ENCODE data around the gene C1orf226. TPM values are rescaled to one million over a fixed set of nuclear protein-coding genes. Genes with fewer than 3 reads are reported as not detected.
A peak's percentile ranks its signal among the peaks of the same experiment; 100 is the strongest.

C1orf226 gene
- total and polyA plus RNA-seq, 2 experiments from 2014 or later = 5.1 to 10.0 TPM

DNA sequence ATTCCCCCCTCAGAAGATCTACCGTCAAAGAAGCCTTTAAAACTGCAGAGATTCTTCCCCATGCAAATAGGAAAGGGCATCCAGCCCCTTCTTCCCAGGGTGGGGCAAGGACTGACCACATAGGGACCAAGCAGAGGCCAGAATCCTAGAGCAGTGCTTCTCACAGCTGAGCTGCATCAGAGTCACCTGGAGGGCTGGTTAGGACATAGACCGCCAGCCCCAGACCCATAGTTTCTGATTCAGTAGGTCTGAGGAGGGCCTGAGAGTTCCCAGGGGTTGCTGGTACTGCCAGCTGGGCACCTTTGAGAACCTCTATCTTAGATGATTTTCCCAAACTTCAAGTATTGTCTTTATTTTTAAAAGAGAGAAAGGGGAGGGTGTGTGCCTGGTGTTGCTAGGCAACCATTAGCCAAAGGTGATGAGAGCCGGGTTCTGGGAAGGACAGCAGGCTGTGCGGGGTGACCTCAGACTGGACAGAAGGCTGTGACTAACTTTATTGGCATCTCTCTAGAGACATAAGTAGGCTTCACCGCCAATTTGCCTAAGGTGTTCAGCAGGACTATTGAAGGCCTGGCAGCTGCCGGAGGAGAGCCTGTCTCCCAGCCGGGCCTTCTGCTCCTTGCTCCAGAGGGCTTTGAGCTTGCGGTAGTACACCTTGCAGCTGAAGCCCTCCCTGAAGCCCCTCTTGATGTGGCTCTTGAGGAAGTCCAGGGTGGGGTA lies 7.8 kb upstream of the C1orf226 start:
- H3K4me3 ChIP-seq = no peak overlapping the region
- H3K27me3 ChIP-seq = no peaks in the 10 kb centered on the region
- no peaks in the 10 kb centered on the region for H3K36me3 ChIP-seq
- peaks cover 9% of the 10 kb centered on the region for H3K4me1 ChIP-seq (ENCODE audit: low read depth)
- peak in 1 of 2 donors; percentile 45 for DNase-seq (ENCODE audit: low read depth in 1 of 2, low spot score in 1 of 2)
- TF ChIP-seq, protein P1, sequence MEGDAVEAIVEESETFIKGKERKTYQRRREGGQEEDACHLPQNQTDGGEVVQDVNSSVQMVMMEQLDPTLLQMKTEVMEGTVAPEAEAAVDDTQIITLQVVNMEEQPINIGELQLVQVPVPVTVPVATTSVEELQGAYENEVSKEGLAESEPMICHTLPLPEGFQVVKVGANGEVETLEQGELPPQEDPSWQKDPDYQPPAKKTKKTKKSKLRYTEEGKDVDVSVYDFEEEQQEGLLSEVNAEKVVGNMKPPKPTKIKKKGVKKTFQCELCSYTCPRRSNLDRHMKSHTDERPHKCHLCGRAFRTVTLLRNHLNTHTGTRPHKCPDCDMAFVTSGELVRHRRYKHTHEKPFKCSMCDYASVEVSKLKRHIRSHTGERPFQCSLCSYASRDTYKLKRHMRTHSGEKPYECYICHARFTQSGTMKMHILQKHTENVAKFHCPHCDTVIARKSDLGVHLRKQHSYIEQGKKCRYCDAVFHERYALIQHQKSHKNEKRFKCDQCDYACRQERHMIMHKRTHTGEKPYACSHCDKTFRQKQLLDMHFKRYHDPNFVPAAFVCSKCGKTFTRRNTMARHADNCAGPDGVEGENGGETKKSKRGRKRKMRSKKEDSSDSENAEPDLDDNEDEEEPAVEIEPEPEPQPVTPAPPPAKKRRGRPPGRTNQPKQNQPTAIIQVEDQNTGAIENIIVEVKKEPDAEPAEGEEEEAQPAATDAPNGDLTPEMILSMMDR (IDR thresholded peaks at IDR 0.05; ENCODE audit: low read depth, low read length) = no peak
- H3K27ac ChIP-seq = no peak overlapping the region
- no peaks in the 10 kb centered on the region for H3K9me3 ChIP-seq (ENCODE audit: low read depth)

DNA sequence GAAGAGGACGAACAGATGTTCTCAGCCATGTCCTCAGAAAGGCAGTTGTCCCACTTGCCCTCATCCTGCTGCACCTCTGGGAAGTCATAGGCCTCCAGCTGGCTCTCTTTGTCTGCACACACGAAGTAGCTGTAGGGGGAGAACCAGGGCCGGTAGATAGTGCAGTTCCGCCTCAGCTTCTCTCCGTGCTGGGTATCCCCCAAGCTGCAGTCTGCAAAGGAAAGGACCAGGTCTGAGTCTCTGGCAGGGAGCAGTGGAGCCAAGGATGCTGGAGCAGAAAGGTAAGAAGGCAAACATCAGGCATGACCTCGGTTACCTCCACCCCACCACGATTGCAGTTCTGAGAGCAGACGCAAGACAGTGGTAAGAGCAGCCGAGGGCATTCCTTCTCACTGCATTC lies 7.1 kb upstream of the C1orf226 start:
- Histone ChIP-seq H3K9me3 (ENCODE audit: low read depth) (no peaks in the 10 kb centered on the region), H3K4me1 (ENCODE audit: low read depth) (peaks cover 9% of the 10 kb centered on the region), H3K27me3 (no peaks in the 10 kb centered on the region), H3K36me3 (no peaks in the 10 kb centered on the region), H3K27ac (no peak overlapping the region), H3K4me3 (no peak overlapping the region)
- TF ChIP-seq, protein P1 (IDR thresholded peaks at IDR 0.05; ENCODE audit: low read depth, low read length) = no peak
- no peak for DNase-seq (ENCODE audit: low read depth in 1 of 2, low spot score in 1 of 2)

DNA sequence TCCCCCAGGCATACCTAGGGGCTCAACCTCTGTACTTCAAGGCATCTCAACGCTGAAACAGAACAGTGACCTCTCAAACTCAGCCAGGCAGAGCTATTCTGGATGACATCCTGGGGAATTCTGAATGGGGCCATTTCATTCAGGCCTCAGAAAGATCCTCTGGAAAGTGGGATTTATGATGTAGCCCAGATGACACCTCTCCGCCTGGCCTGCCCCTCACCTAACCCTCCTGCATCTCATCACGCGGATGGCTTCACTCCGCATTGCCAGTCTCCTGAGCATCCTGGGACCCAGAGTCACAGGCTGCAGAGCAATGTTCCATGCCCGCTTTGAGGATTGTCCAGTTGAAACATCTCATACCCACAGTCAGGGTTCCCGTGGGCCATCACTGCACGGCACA lies 6.1 kb upstream of the C1orf226 start:
- H3K4me1 ChIP-seq (ENCODE audit: low read depth) = peaks cover 9% of the 10 kb centered on the region
- no peak overlapping the region for H3K4me3 ChIP-seq
- H3K9me3 ChIP-seq (ENCODE audit: low read depth) = no peaks in the 10 kb centered on the region
- no peaks in the 10 kb centered on the region for H3K36me3 ChIP-seq
- no peak overlapping the region for H3K27ac ChIP-seq
- DNase-seq (ENCODE audit: low read depth in 1 of 2, low spot score in 1 of 2) = no peak
- H3K27me3 ChIP-seq = no peaks in the 10 kb centered on the region
- TF ChIP-seq, protein P1 (IDR thresholded peaks at IDR 0.05; ENCODE audit: low read depth, low read length) = no peak

DNA sequence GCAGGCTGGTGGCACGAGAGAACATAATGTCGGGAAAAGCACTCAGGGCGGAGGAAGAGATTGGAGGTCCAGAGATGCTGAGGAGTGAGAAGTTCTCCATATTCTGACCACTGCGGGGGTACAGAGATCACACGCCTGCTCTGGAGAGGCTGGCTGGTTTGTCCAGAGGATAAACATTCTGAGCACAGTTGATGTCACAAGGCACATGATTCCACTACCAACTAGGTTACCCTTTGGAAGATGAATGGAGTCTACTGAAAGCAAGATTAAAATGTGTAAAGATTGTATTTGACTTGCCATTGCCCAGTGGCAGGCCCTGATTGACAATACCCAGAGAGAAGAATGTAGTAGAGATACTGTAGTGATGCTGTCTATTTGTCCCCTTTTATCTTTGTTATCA lies 4.8 kb upstream of the C1orf226 start, which contains the start of gene SPATA46:
Gene SPATA46 (minus strand): TSS at position 164 of the 400 bp plus-strand sequence. CDS start 64 bp downstream, at position 100.
- Histone ChIP-seq H3K27me3 (no peaks in the 10 kb centered on the region), H3K4me3 (no peak within 1 kb of the TSS), H3K36me3 (no peaks in the 10 kb centered on the region), H3K27ac (no peak within 1 kb of the TSS), H3K4me1 (ENCODE audit: low read depth) (peaks cover 9% of the 10 kb centered on the region), H3K9me3 (ENCODE audit: low read depth) (no peaks in the 10 kb centered on the region)
- DNase-seq (ENCODE audit: low read depth in 1 of 2, low spot score in 1 of 2) = no peak
- TF ChIP-seq, protein P1 (IDR thresholded peaks at IDR 0.05; ENCODE audit: low read depth, low read length) = no peak

DNA sequence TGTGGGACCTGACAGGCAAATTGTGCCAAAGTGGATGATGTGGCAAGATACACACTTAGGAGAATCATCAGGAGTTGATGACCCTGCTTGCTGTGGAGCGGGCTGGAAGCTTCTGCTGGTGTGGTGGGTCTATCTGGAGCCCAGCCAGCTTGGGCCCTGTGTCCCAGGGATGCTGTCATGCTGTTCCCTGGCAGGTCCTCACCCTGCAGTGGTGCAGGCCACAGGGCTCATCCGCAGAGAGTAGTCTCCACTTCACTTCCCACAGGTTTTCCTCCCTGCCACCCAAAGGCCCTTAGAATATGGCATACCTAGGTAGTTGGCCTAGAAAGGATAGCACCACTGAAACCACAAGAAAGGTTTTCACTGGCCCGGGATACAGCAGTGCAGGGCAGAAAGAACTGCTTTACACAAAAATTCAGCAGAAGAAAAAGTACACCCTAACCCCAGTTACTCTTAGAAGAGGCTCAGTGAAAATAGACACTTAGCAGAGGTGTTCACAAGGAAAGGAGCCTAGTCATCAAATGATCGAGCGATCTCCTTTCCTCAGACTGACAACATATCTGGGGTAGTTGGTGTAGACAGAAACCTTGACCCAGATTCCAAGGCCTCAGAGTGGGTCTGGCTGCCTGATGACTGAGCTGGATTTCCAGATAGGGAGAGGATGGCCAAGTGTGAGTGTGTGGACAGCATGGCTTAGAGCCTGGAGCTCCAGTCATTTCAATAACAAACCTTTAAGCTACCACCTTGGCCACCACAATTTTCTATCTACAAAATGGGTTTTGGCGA lies 1.3 kb upstream of the C1orf226 start:
- Histone ChIP-seq H3K27ac (no peak overlapping the region), H3K4me1 (ENCODE audit: low read depth) (peaks cover 6% of the 10 kb centered on the region), H3K27me3 (no peaks in the 10 kb centered on the region), H3K36me3 (no peaks in the 10 kb centered on the region), H3K4me3 (no peak overlapping the region), H3K9me3 (ENCODE audit: low read depth) (no peaks in the 10 kb centered on the region)
- DNase-seq (ENCODE audit: low read depth in 1 of 2, low spot score in 1 of 2) = no peak
- TF ChIP-seq, protein P1 (IDR thresholded peaks at IDR 0.05; ENCODE audit: low read depth, low read length) = no peak
